Subcutaneous adipose tissue (tissue), 4 donors: ENCODE measurements around the gene SRRM5. TPM values are rescaled to one million over a fixed set of nuclear protein-coding genes. Genes with fewer than 3 reads are reported as not detected.

ENCODE experiments used
- total RNA-seq, 4 donors: library from RNA; depleted of rRNA; stranded (reverse); fragments of >200 nt; gene quantifications; one replicate each; pipeline ENCODE4 v1.1.0, GENCODE V29; 2016
- TF ChIP-seq, protein P1 (sequence below): fragments of 450-650 bp; IDR thresholded peaks from one replicate; pipeline ENCODE4 v1.5.1; 2016; ENCODE audit warnings: low read depth, mild to moderate bottlenecking, control low read depth, antibody characterized with exemption, moderate library complexity

Gene SRRM5
- total RNA-seq, 4 donors from 2014 or later: 0.33 to 0.66 (median 0.34) TPM; not detected in 1

DNA sequence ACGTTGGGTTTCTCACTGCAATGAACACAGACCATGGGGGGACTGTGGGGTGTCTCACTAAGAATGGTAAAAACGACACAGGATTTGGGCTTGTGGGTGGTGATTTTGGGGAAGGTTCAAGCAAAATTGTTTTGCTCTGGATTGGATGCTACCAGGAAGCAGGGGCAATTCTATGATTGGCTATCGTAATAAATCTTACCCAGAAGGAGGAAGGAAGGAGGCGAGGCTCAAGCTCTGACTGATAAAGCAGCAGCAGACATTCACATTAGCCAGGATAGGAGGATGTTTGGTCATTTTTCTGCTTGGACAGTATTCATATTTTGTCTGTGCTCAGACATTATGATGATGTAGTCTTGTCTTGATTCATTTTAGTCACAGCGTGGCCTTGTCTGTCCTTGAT is 14.0 kb upstream of the SRRM5 start:
- TF ChIP-seq, protein P1, sequence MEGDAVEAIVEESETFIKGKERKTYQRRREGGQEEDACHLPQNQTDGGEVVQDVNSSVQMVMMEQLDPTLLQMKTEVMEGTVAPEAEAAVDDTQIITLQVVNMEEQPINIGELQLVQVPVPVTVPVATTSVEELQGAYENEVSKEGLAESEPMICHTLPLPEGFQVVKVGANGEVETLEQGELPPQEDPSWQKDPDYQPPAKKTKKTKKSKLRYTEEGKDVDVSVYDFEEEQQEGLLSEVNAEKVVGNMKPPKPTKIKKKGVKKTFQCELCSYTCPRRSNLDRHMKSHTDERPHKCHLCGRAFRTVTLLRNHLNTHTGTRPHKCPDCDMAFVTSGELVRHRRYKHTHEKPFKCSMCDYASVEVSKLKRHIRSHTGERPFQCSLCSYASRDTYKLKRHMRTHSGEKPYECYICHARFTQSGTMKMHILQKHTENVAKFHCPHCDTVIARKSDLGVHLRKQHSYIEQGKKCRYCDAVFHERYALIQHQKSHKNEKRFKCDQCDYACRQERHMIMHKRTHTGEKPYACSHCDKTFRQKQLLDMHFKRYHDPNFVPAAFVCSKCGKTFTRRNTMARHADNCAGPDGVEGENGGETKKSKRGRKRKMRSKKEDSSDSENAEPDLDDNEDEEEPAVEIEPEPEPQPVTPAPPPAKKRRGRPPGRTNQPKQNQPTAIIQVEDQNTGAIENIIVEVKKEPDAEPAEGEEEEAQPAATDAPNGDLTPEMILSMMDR: no peak

DNA sequence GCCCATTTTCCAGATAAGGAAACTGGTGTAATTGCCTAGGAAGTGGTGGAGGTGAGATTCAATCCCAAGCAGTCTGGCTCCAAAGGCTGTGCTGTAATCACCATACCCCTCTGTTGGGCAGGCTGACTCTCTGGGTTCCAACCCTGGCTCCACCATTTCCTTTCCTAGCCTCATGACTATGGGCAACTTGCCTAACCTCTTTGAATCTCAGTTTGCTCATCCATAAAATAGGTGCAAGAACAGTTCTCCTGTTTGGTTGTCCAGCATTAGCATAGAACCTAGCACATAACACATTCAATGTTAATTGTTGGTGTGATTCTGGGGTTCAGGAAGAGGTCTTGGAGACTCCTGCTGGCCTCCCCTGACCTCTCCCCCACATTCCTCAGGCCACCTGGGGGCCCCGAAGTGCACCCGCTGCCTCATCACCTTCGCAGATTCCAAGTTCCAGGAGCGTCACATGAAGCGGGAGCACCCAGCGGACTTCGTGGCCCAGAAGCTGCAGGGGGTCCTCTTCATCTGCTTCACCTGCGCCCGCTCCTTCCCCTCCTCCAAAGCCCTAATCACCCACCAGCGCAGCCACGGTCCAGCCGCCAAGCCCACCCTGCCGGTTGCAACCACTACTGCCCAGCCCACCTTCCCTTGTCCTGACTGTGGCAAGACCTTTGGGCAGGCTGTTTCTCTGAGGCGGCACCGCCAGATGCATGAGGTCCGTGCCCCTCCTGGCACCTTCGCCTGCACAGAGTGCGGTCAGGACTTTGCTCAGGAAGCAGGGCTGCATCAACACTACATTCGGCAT is 13.2 kb upstream of the SRRM5 start:
- TF ChIP-seq, protein P1: no peak

DNA sequence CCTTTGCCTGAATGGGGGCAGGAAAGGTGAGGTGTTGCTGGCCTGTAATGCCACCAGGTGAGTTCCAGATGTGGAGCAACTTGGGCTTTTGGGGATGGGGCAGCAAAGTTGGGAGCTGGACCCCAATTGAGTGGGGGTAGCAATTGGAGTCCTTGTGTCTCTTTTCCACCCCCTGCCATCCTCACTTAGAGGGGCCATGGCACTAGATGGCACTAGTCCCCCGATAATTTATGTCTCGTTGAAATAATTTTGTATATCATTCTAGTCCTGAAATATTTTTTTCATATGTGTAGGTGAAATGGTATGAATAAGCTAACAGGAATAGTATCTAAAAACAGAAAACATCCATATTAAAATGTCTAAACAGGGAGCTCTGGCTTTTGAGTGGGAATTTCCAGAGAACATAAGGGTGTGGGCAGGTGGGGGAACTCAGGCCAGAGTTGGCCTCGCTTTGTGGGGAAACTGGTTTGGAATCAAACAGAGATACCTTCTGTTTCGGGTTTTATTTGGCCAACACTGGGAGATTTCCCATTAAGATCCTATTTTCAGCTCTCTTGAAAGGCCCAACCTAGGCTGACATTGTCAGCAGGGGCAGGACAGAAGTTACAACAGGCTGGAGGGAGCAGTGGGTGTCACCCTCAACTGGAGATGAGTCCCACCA is 12.1 kb upstream of the SRRM5 start:
- TF ChIP-seq, protein P1: no peak

DNA sequence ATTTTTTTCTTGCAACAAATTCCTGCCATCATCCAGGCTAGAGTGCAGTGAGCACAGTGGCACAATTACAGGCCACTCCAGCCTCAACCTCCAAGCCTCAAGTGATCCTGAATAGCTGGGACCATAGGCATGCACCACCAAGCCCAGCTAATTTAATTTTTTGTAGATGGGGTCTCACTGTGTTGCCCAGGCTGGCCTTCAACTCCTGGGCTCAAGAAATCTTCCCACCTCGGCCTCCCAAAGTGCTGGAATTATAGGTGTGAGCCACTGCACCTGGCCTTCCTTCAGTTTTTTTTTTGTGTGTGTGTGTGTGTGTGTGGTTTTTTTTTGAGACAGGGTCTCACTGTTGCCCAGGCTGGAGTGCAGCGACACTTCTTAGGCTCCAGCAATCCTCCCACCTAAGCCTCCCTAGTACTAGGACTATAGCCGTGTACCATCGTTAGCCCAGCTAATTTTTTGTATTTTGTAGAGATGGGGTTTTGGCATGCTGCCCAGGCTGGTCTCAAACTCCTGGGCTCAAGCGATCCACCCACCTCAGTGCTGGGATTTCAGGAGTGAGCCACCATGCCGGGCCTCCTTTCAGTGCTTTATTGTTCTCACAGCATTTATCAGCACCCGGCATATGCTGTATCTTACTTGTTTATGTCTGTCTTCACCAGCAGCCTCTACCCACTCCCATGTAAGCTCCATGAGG is 5.9 kb upstream of the SRRM5 start:
- TF ChIP-seq, protein P1: no peak

DNA sequence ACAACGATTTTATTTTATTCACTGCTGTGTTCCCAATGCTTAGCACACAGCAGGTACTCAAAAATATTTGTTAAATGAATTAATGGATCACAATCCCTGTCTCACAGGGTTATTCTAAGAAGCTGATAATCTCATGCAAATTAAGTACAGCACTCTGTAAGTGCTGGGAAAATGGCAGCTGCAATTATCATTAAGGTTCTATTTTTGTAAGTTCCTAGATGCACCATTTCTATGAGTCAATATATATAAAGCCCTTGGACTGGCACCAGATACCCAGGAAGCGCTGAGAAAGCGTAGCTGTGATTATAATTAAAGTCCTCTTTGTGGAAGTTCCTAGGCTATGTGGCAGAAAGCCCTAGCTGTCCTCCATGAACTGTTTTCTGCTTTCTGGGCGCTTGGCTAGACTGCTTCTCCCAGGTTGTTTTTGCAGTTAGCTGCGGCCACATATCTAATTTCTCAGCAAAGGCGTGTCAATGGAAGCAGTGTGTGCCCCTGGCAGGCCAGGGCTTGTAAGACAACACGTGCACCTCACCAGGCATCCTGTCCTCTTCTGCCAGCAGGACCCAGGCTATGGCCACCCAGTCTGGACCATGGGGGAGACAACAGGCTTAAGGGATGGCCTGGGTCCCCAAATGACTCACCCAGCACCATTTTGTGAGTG is 5.2 kb upstream of the SRRM5 start:
- TF ChIP-seq, protein P1: no peak

DNA sequence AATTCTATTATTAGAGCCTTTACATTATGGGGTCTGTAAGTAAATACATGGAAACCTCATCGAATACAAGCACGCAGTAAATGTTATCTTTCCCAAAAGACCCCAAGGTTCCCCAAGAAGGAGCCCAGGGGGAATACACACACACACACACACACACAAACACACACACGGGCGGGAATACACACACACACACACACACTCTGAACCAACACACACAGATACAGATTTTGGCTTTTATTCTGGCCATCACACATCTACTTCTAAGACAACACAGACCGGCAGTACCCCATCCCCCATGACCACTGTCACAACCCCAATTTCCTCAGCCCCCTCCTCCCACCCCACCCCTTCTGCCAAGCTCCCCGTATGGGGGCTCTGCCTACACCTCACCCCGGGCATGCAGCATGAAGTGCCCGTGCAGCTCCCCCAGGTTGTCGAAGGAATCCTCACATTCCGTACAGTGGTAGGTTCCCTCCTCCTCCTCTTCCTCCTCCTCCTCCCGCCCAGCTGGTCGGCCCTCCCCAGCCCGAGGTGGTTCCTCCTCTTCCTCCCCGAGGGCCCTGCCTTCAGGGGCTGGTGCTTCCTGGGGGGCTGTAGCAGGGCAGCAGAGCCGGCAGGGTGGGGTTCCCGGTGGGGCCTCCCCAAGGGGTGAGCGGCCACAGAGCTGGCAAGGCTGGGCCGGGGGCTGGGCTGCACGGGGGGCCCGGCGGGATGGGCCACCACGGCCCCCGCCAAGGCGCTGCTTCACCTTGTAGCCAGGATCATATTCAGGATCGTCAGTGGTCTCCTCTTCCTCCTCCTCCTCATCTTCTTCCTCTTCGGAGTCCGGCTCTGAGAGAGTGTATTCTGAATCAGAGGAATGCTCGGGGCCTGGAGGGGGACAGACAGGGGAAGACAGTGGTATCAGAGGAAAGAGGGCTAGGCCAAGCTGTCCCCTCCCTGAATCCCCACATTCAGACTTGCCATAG is 4.4 kb upstream of the SRRM5 start:
- TF ChIP-seq, protein P1: no peak
